GM13976 (cell line): ENCODE results near the gene ATP6V1D.
"Not testable (repeated sequence)": the region's sequence is repeated elsewhere in the genome, so short reads cannot be mapped to it uniquely, and the experiment has no call there.

Experiments used
- DNase-seq: peaks from one replicate; pipeline ENCODE4 v3.0.0; 2012; ENCODE audit warnings: low spot score
- CTCF ChIP-seq: IDR thresholded peaks from 2 replicates; pipeline ENCODE4 v1.5.1; 2012; ENCODE audit warnings: borderline replicate concordance, mild to moderate bottlenecking; ENCODE audit not compliant: insufficient read depth; ENCODE audit errors: extremely low read depth, missing control alignments, control extremely low read depth
- in situ Hi-C: fragments of 300-500 bp; cut with MboI; formaldehyde crosslinking; loops from one replicate; pipeline ENCODE4 v1.12.0; 2022; ENCODE audit warnings: low sequenced_read_pairs, mixed read lengths, inconsistent platforms; ENCODE audit not compliant: unreplicated experiment

ATP6V1D gene

GRCh38 chr14:67357186-67357968 is 2.2 kb downstream of the ATP6V1D start:
- in situ Hi-C loops = no loop called here
- DNase-seq = no peak
- TF ChIP-seq CTCF = no peak

GRCh38 chr14:67352055-67352454 is 7.5 kb downstream of the ATP6V1D start:
- TF ChIP-seq CTCF = no peak
- in situ Hi-C loops = no loop called here

GRCh38 chr14:67345583-67345982 is 14.0 kb downstream of the ATP6V1D start:
- in situ Hi-C loops = no loop called here
- no peak for DNase-seq
- TF ChIP-seq CTCF = no peak

More at GRCh38 chr14:67352055-67352454, 7.5 kb downstream of the ATP6V1D start:
- DNase-seq = no peak

- in situ Hi-C loops = no loop called here
- TF ChIP-seq CTCF = no peak
- DNase-seq = no peak
Measured at GRCh38 chr14:67343601-67344230, 15.9 kb downstream of the ATP6V1D start.

GRCh38 chr14:67341231-67341630 is 18.4 kb downstream of the ATP6V1D start:
- DNase-seq, in situ Hi-C loops: not testable (repeated sequence)

GRCh38 chr14:67335781-67336180 is 23.8 kb downstream of the ATP6V1D start:
- no peak for DNase-seq
- no peak for TF ChIP-seq CTCF
- in situ Hi-C loops = no loop called here

- no peak for DNase-seq
- no peak for TF ChIP-seq CTCF
- in situ Hi-C loops = no loop called here
Measured at GRCh38 chr14:67332468-67332867, 27.1 kb downstream of the ATP6V1D start.
